ENCODE data around the gene HAUS1.
A peak's percentile ranks its signal among the peaks of the same experiment; 100 is the strongest.

Gene HAUS1

GRCh38 chr18:46062781-46063180 is 41.4 kb upstream of the HAUS1 start:
- DNase-seq (ENCODE audit: extremely low read depth, low read depth), result no peak
- no peak overlapping the region for H3K4me3 ChIP-seq (replicated peaks; ENCODE audit: low read depth, low read length)
- TF ChIP-seq, protein P1, sequence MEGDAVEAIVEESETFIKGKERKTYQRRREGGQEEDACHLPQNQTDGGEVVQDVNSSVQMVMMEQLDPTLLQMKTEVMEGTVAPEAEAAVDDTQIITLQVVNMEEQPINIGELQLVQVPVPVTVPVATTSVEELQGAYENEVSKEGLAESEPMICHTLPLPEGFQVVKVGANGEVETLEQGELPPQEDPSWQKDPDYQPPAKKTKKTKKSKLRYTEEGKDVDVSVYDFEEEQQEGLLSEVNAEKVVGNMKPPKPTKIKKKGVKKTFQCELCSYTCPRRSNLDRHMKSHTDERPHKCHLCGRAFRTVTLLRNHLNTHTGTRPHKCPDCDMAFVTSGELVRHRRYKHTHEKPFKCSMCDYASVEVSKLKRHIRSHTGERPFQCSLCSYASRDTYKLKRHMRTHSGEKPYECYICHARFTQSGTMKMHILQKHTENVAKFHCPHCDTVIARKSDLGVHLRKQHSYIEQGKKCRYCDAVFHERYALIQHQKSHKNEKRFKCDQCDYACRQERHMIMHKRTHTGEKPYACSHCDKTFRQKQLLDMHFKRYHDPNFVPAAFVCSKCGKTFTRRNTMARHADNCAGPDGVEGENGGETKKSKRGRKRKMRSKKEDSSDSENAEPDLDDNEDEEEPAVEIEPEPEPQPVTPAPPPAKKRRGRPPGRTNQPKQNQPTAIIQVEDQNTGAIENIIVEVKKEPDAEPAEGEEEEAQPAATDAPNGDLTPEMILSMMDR (IDR thresholded peaks at IDR 0.05; ENCODE audit: low read depth, low read length, missing control alignments), result no peak

- H3K4me3 ChIP-seq (replicated peaks; ENCODE audit: low read depth, low read length), result no peak overlapping the region
- TF ChIP-seq, protein P1 (IDR thresholded peaks at IDR 0.05; ENCODE audit: low read depth, low read length, missing control alignments), result no peak
- peak; percentile 57 for DNase-seq (ENCODE audit: extremely low read depth, low read depth)
These were observed 36.7 kb upstream of the HAUS1 start for GRCh38 chr18:46067438-46068007.

DNA sequence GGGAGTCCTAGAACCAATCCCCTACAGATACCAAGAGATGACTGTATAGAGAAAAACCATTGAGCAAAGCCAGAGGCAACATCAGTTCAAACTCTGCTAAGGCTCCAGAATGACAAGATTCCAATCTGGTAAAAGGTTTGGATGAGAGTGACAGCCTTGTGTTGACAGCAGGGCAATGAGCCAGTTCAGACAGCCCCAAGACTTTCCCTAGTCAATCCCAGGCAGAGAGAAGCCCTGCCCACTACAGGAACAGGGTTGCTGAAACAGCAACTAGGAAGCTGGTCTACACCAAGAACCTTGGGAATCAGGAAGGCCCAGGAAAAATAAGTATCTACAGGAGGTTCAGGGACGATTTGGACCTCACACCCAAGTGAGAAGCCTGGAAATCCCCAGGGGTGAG is 35.4 kb upstream of the HAUS1 start:
- TF ChIP-seq, protein P1 (IDR thresholded peaks at IDR 0.05; ENCODE audit: low read depth, low read length, missing control alignments), result no peak
- H3K4me3 ChIP-seq (replicated peaks; ENCODE audit: low read depth, low read length), result no peak overlapping the region
- no peak for DNase-seq (ENCODE audit: extremely low read depth, low read depth)

GRCh38 chr18:46069524-46069923 is 34.7 kb upstream of the HAUS1 start:
- no peak for DNase-seq (ENCODE audit: extremely low read depth, low read depth)
- H3K4me3 ChIP-seq (replicated peaks; ENCODE audit: low read depth, low read length), result no peak overlapping the region
- TF ChIP-seq, protein P1 (IDR thresholded peaks at IDR 0.05; ENCODE audit: low read depth, low read length, missing control alignments), result no peak

DNA sequence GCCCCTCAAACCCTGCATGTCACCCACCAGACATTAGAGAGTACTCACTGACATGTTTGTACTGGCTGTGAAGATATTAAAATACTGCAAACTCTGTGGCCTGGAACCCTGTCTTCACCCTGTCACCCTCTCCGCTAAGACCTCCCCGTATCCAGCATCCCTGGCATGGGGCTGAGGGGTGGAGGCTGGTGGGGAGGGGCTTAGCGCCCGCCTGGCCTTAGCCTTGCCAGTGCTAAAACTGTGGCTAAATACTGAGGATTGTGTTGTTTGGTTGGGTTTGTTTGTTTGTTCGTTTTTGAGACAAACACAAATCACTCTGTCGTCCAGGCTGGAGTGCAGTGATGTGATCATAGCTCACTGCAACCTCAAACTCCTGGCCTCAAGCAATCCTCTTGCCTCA is 34.0 kb upstream of the HAUS1 start:
- no peak for DNase-seq (ENCODE audit: extremely low read depth, low read depth)
- TF ChIP-seq, protein P1 (IDR thresholded peaks at IDR 0.05; ENCODE audit: low read depth, low read length, missing control alignments), result no peak
- H3K4me3 ChIP-seq (replicated peaks; ENCODE audit: low read depth, low read length), result no peak overlapping the region; the same call in 1 of the 2 replicates

- DNase-seq (ENCODE audit: extremely low read depth, low read depth), result no peak
- peak overlapping the region; percentile 81 for H3K4me3 ChIP-seq (replicated peaks; ENCODE audit: low read depth, low read length)
- TF ChIP-seq, protein P1 (IDR thresholded peaks at IDR 0.05; ENCODE audit: low read depth, low read length, missing control alignments), result no peak
These were observed 33.2 kb upstream of the HAUS1 start for GRCh38 chr18:46070815-46071652.

Data from HFF-Myc (cell line).